ENCODE results near the gene MERTK. TPM values are rescaled to one million over a fixed set of nuclear protein-coding genes. Genes with fewer than 3 reads are reported as not detected.

The MERTK gene
- total and polyA plus RNA-seq, 4 donors: 9.6 to 61.3 (median 24.2) TPM

- Histone ChIP-seq H3K36me3 (ENCODE audit: control insufficient read depth in 1 of 2, insufficient read depth in 2 of 2, low read length in 1 of 2) (peaks cover 0 to 2% of the 10 kb centered on the region in 2 donors), H3K27me3 (ENCODE audit: control insufficient read depth in 1 of 2, insufficient read depth in 2 of 2, low read length in 1 of 2) (no peaks in the 10 kb centered on the region), H3K4me1 (ENCODE audit: control insufficient read depth in 1 of 2, insufficient read depth in 2 of 2, low read length in 2 of 2) (peaks cover 2 to 16% of the 10 kb centered on the region in 2 donors), H3K4me3 (ENCODE audit: low read length in 2 of 2) (no peak overlapping the region), H3K9me3 (ENCODE audit: control insufficient read depth, low read length) (no peaks in the 10 kb centered on the region), H3K27ac (ENCODE audit: low read depth in 1 of 2, low read length in 2 of 2) (peak overlapping the region; percentile 78 to 97)
- ATAC-seq (ENCODE audit: low FRiP score) (no peak), DNase-seq (no peak)
- 24 to 26% methylated on average over 4 of the region's 4 CpGs for WGBS, 2 donors
- intact Hi-C loops (cut with DNase I): loop anchor here in 1 of 2 donors (1.0 to 5.0 kb wide), 3 partner anchors 27 to 79 kb away; partner anchors contain the start of gene MERTK
Observed at GRCh38 chr2:111973701-111974100, 75.3 kb downstream of the MERTK start.

- H3K27me3 ChIP-seq (ENCODE audit: control insufficient read depth in 1 of 2, insufficient read depth in 2 of 2, low read length in 1 of 2): no peaks in the 10 kb centered on the region
- no peak overlapping the region for H3K4me3 ChIP-seq (ENCODE audit: low read length in 2 of 2)
- peaks cover 0 to 2% of the 10 kb centered on the region in 2 donors for H3K36me3 ChIP-seq (ENCODE audit: control insufficient read depth in 1 of 2, insufficient read depth in 2 of 2, low read length in 1 of 2)
- H3K4me1 ChIP-seq (ENCODE audit: control insufficient read depth in 1 of 2, insufficient read depth in 2 of 2, low read length in 2 of 2): peaks cover 2 to 16% of the 10 kb centered on the region in 2 donors
- ATAC-seq (ENCODE audit: low FRiP score): peak; percentile 52
- H3K27ac ChIP-seq (ENCODE audit: low read depth in 1 of 2, low read length in 2 of 2): peak overlapping the region in 1 of 2 donors; percentile 52
- intact Hi-C loops (cut with DNase I): loop anchor here in 1 of 2 donors (5.0 kb wide), 1 partner anchor 78 kb away; the partner anchor contains the start of gene MERTK
- DNase-seq: peak; percentile 69 to 84
- WGBS, 2 donors: 42 to 43% methylated on average over 11 of the region's 11 CpGs
- H3K9me3 ChIP-seq (ENCODE audit: control insufficient read depth, low read length): no peaks in the 10 kb centered on the region
Observed at GRCh38 chr2:111975053-111975552, 76.7 kb downstream of the MERTK start.

GRCh38 chr2:111975819-111976218 lies 77.4 kb downstream of the MERTK start:
- Histone ChIP-seq H3K9me3 (ENCODE audit: control insufficient read depth, low read length) (no peaks in the 10 kb centered on the region), H3K27ac (ENCODE audit: low read depth in 1 of 2, low read length in 2 of 2) (peak overlapping the region; percentile 43 to 50), H3K4me1 (ENCODE audit: control insufficient read depth in 1 of 2, insufficient read depth in 2 of 2, low read length in 2 of 2) (peaks cover 2 to 16% of the 10 kb centered on the region in 2 donors), H3K27me3 (ENCODE audit: control insufficient read depth in 1 of 2, insufficient read depth in 2 of 2, low read length in 1 of 2) (no peaks in the 10 kb centered on the region), H3K4me3 (ENCODE audit: low read length in 2 of 2) (no peak overlapping the region), H3K36me3 (ENCODE audit: control insufficient read depth in 1 of 2, insufficient read depth in 2 of 2, low read length in 1 of 2) (peaks cover 0 to 2% of the 10 kb centered on the region in 2 donors)
- intact Hi-C loops (cut with DNase I): loop anchor here in 1 of 2 donors (5.0 kb wide), 1 partner anchor 79 kb away; the partner anchor contains the start of gene MERTK
- WGBS, 2 donors: 60 to 77% methylated on average over 6 of the region's 6 CpGs
- no peak for ATAC-seq (ENCODE audit: low FRiP score)
- no peak for DNase-seq

GRCh38 chr2:111977240-111977639 lies 78.8 kb downstream of the MERTK start:
- Histone ChIP-seq H3K4me1 (ENCODE audit: control insufficient read depth in 1 of 2, insufficient read depth in 2 of 2, low read length in 2 of 2) (peaks cover 2 to 12% of the 10 kb centered on the region in 2 donors), H3K27me3 (ENCODE audit: control insufficient read depth in 1 of 2, insufficient read depth in 2 of 2, low read length in 1 of 2) (no peaks in the 10 kb centered on the region), H3K27ac (ENCODE audit: low read depth in 1 of 2, low read length in 2 of 2) (no peak overlapping the region), H3K36me3 (ENCODE audit: control insufficient read depth in 1 of 2, insufficient read depth in 2 of 2, low read length in 1 of 2) (peaks cover 0 to 2% of the 10 kb centered on the region in 2 donors), H3K9me3 (ENCODE audit: control insufficient read depth, low read length) (no peaks in the 10 kb centered on the region), H3K4me3 (ENCODE audit: low read length in 2 of 2) (no peak overlapping the region)
- WGBS, 2 donors: 96 to 100% methylated on average over 1 of the region's 1 CpG
- ATAC-seq (ENCODE audit: low FRiP score) (no peak), DNase-seq (no peak)
- intact Hi-C loops (cut with DNase I): loop anchor here in 1 of 2 donors (5.0 kb wide), 1 partner anchor 80 kb away; the partner anchor contains the start of gene MERTK

GRCh38 chr2:111978452-111979170 lies 80.2 kb downstream of the MERTK start:
- ATAC-seq (ENCODE audit: low FRiP score) (no peak), DNase-seq (no peak)
- intact Hi-C loops (cut with DNase I): loop anchor here in 1 of 2 donors (5.0 kb wide), 1 partner anchor 81 kb away; the partner anchor contains the start of gene MERTK
- no peak overlapping the region for H3K4me3 ChIP-seq (ENCODE audit: low read length in 2 of 2)
- 74 to 80% methylated on average over 7 of the region's 7 CpGs for WGBS, 2 donors
- no peaks in the 10 kb centered on the region for H3K27me3 ChIP-seq (ENCODE audit: control insufficient read depth in 1 of 2, insufficient read depth in 2 of 2, low read length in 1 of 2)
- H3K27ac ChIP-seq (ENCODE audit: low read depth in 1 of 2, low read length in 2 of 2): no peak overlapping the region
- peaks cover 0 to 5% of the 10 kb centered on the region in 2 donors for H3K36me3 ChIP-seq (ENCODE audit: control insufficient read depth in 1 of 2, insufficient read depth in 2 of 2, low read length in 1 of 2)
- H3K9me3 ChIP-seq (ENCODE audit: control insufficient read depth, low read length): no peaks in the 10 kb centered on the region
- H3K4me1 ChIP-seq (ENCODE audit: control insufficient read depth in 1 of 2, insufficient read depth in 2 of 2, low read length in 2 of 2): peaks cover 0 to 8% of the 10 kb centered on the region in 2 donors

GRCh38 chr2:111981666-111982065 lies 83.3 kb downstream of the MERTK start:
- Histone ChIP-seq H3K9me3 (ENCODE audit: control insufficient read depth, low read length) (no peaks in the 10 kb centered on the region), H3K4me3 (ENCODE audit: low read length in 2 of 2) (no peak overlapping the region), H3K36me3 (ENCODE audit: control insufficient read depth in 1 of 2, insufficient read depth in 2 of 2, low read length in 1 of 2) (peaks cover 6 to 8% of the 10 kb centered on the region in 2 donors), H3K27ac (ENCODE audit: low read depth in 1 of 2, low read length in 2 of 2) (no peak overlapping the region), H3K4me1 (ENCODE audit: control insufficient read depth in 1 of 2, insufficient read depth in 2 of 2, low read length in 2 of 2) (no peaks in the 10 kb centered on the region), H3K27me3 (ENCODE audit: control insufficient read depth in 1 of 2, insufficient read depth in 2 of 2, low read length in 1 of 2) (no peaks in the 10 kb centered on the region)
- 89 to 96% methylated on average over 2 of the region's 2 CpGs for WGBS, 2 donors
- ATAC-seq (ENCODE audit: low FRiP score): no peak
- intact Hi-C loops (cut with DNase I): no loop called here
- no peak for DNase-seq

- H3K27ac ChIP-seq (ENCODE audit: low read depth in 1 of 2, low read length in 2 of 2): no peak overlapping the region
- ATAC-seq (ENCODE audit: low FRiP score) (no peak), DNase-seq (no peak)
- intact Hi-C loops (cut with DNase I): no loop called here
- H3K27me3 ChIP-seq (ENCODE audit: control insufficient read depth in 1 of 2, insufficient read depth in 2 of 2, low read length in 1 of 2): no peaks in the 10 kb centered on the region
- WGBS, 2 donors: 94 to 95% methylated on average over 5 of the region's 5 CpGs
- H3K36me3 ChIP-seq (ENCODE audit: control insufficient read depth in 1 of 2, insufficient read depth in 2 of 2, low read length in 1 of 2): peaks cover 6 to 8% of the 10 kb centered on the region in 2 donors
- H3K4me3 ChIP-seq (ENCODE audit: low read length in 2 of 2): no peak overlapping the region
- H3K4me1 ChIP-seq (ENCODE audit: control insufficient read depth in 1 of 2, insufficient read depth in 2 of 2, low read length in 2 of 2): no peaks in the 10 kb centered on the region
- H3K9me3 ChIP-seq (ENCODE audit: control insufficient read depth, low read length): no peaks in the 10 kb centered on the region
Observed at GRCh38 chr2:111982822-111983221, 84.4 kb downstream of the MERTK start.

GRCh38 chr2:111983478-111984212 lies 85.2 kb downstream of the MERTK start:
- H3K4me1 ChIP-seq (ENCODE audit: control insufficient read depth in 1 of 2, insufficient read depth in 2 of 2, low read length in 2 of 2): no peaks in the 10 kb centered on the region
- ATAC-seq (ENCODE audit: low FRiP score) (no peak), DNase-seq (no peak)
- no peaks in the 10 kb centered on the region for H3K9me3 ChIP-seq (ENCODE audit: control insufficient read depth, low read length)
- H3K4me3 ChIP-seq (ENCODE audit: low read length in 2 of 2): no peak overlapping the region
- intact Hi-C loops (cut with DNase I): no loop called here
- WGBS, 2 donors: 74 to 89% methylated on average over 8 of the region's 8 CpGs
- no peak overlapping the region for H3K27ac ChIP-seq (ENCODE audit: low read depth in 1 of 2, low read length in 2 of 2)
- peaks cover 8% of the 10 kb centered on the region in 2 donors for H3K36me3 ChIP-seq (ENCODE audit: control insufficient read depth in 1 of 2, insufficient read depth in 2 of 2, low read length in 1 of 2)
- H3K27me3 ChIP-seq (ENCODE audit: control insufficient read depth in 1 of 2, insufficient read depth in 2 of 2, low read length in 1 of 2): no peaks in the 10 kb centered on the region
